Bronchial epithelial cell (primary cell): ENCODE measurements around the gene ERP44. TPM values are rescaled to one million over a fixed set of nuclear protein-coding genes. Genes with fewer than 3 reads are reported as not detected.

Experiments used
- DNase-seq: peaks from one replicate; pipeline ENCODE4 v3.0.0-alpha.2; 2010; ENCODE audit warnings: low read depth
- FAIRE-seq: peaks from 2 replicates; lab custom pipeline; 2011; peaks lifted over from hg19 to GRCh38; lab: Jason Lieb, UNC
- H3K27me3 ChIP-seq: 2 replicates; pipeline ENCODE4 v1.5.1; 2011; ENCODE audit warnings: low read length; ENCODE audit not compliant: control insufficient read depth, insufficient read depth
- H3K36me3 ChIP-seq: 2 replicates; pipeline ENCODE4 v1.5.1; 2011; ENCODE audit warnings: low read length; ENCODE audit not compliant: control insufficient read depth, insufficient read depth
- H3K4me3 ChIP-seq: 2 replicates; pipeline ENCODE4 v1.5.1; 2011; ENCODE audit warnings: mild to moderate bottlenecking, low read depth, low read length, control low read depth
- total RNA-seq: library from RNA; depleted of rRNA; stranded (reverse); fragments of >200 nt; gene quantifications from 2 replicates; pipeline ENCODE4 v1.2.1, GENCODE V29; 2014
- TF ChIP-seq, protein P1 (sequence below): IDR thresholded peaks from 2 replicates; pipeline ENCODE4 v1.5.1; 2011; ENCODE audit warnings: mild to moderate bottlenecking, moderate library complexity, low read length, control low read depth, inconsistent platforms; ENCODE audit not compliant: insufficient read depth, severe bottlenecking

ERP44 gene
- total RNA-seq, 1 donor from 2014 or later, result 6.6 TPM

DNA sequence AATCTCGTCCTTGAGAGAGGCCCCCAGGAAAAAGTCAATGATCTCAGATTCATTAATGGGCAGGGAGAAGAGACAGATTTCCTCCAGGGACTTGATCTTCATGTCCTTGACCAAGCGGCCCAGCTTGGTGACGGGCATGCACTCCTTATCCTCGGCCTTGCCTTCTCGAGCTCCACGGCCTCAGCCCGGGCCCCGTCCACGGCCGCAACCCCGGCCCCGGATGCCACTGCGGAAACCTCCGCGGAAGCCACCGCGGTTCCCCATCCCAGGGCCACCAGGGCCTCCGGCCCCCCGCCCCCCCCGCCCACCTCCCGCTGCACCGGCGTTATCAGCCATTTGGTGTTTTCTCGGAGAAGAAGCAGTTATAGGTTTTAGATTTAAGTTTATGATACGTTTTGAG is 18.5 kb upstream of the ERP44 start:
- TF ChIP-seq, protein P1, sequence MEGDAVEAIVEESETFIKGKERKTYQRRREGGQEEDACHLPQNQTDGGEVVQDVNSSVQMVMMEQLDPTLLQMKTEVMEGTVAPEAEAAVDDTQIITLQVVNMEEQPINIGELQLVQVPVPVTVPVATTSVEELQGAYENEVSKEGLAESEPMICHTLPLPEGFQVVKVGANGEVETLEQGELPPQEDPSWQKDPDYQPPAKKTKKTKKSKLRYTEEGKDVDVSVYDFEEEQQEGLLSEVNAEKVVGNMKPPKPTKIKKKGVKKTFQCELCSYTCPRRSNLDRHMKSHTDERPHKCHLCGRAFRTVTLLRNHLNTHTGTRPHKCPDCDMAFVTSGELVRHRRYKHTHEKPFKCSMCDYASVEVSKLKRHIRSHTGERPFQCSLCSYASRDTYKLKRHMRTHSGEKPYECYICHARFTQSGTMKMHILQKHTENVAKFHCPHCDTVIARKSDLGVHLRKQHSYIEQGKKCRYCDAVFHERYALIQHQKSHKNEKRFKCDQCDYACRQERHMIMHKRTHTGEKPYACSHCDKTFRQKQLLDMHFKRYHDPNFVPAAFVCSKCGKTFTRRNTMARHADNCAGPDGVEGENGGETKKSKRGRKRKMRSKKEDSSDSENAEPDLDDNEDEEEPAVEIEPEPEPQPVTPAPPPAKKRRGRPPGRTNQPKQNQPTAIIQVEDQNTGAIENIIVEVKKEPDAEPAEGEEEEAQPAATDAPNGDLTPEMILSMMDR, result no peak
- DNase-seq (no peak), FAIRE-seq (no peak)
- H3K4me3 ChIP-seq, result no peak overlapping the region
- no peaks in the 10 kb centered on the region for H3K27me3 ChIP-seq
- peaks cover 1% of the 10 kb centered on the region for H3K36me3 ChIP-seq

DNA sequence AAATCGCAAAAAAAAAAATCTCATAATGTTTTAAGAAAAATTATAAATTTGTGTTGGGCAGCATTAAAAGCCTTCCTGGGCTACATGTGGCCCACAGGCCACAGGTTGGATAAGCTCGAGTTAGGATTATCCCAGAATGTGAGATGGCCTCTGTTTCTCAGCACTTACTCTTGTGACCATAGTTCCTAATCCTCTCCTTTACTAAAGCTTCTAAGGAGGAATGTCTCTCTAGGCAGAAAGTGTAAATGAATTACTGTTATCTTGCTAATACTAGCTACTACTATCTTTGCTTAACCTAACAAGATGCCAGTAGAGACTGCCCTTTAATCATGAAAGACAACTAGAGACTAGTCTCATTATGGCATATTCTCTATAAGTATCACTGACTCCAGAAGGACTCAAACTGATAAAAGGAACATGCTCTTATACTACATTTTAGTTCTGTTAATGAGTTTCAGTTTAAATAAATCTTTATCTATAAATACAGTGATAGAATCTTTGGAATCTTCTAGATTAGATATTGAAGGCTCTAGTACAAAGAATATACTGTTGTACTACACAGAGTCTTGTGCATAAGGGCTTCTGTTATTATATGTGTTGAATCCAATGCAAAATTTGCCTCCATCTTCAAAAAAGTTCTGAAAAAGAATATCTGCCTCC is 14.0 kb upstream of the ERP44 start:
- Histone ChIP-seq H3K27me3 (no peaks in the 10 kb centered on the region), H3K4me3 (no peak overlapping the region), H3K36me3 (no peaks in the 10 kb centered on the region)
- FAIRE-seq (no peak), DNase-seq (no peak)
- TF ChIP-seq, protein P1, result no peak

DNA sequence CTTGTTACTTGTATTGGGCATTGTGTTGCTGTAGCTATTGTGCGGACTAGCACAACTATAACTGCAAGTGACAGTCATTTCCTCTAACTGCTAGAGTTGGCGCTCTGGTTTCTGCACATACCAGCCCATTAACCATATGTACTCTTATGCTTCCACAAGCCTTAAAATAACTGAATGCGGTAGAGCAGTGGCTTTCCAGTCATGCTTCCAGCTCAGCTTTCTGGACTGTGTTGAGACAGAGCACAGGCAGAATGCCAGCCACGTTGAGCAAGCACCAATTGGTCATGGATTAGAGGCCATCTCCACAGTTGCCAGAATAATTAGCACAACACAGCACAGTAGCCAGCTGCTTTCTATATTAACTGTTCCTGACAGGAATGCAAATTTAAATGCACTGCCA is 12.4 kb upstream of the ERP44 start:
- FAIRE-seq (peak; percentile 73), DNase-seq (peak; percentile 95)
- TF ChIP-seq, protein P1, result no peak
- no peaks in the 10 kb centered on the region for H3K27me3 ChIP-seq
- H3K36me3 ChIP-seq, result no peaks in the 10 kb centered on the region
- no peak overlapping the region for H3K4me3 ChIP-seq

DNA sequence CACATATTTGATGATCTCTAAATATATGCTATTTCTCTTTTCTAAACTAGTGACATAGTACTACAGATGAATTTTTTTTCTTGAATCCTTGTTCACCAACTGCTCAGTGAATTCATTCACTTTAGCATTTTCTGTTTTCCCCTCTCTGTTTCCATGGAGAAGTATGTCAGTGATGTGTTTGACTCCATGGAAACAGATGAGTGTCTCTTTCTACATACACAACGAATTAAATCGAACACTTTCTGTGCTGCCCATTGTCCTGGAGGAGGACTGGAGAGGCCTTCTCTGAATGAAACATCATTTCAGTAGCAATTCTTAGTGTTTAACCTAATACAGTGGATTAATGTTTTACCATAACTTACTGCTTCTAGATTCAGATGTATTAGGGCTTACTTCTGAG is 9.8 kb upstream of the ERP44 start:
- DNase-seq, result no peak
- H3K27me3 ChIP-seq, result no peaks in the 10 kb centered on the region
- peaks cover 1% of the 10 kb centered on the region for H3K36me3 ChIP-seq
- no peak overlapping the region for H3K4me3 ChIP-seq
- FAIRE-seq, result no peak
- TF ChIP-seq, protein P1, result no peak

DNA sequence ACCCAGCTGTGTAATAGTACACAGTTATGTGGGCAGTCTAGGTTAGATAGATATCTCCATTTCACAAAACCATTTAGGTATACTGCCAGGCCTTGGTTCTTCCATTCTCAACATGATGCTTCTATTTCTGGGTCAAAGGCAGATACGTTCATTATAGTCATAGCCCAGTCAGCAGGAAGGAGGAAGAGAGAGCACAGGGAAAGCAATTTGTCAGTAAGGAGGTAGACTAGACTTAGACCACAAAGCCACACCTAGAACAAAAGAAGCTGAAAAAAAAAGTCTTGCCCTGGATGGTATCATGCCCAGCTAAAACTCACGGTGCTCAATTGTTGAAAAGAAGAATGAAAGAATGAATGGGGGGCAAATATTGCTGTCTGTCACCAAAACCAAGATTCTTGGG is 7.8 kb upstream of the ERP44 start:
- peak; percentile 55 for DNase-seq
- no peak for FAIRE-seq
- H3K27me3 ChIP-seq, result no peaks in the 10 kb centered on the region
- peaks cover 4% of the 10 kb centered on the region for H3K36me3 ChIP-seq
- TF ChIP-seq, protein P1, result no peak
- no peak overlapping the region for H3K4me3 ChIP-seq

DNA sequence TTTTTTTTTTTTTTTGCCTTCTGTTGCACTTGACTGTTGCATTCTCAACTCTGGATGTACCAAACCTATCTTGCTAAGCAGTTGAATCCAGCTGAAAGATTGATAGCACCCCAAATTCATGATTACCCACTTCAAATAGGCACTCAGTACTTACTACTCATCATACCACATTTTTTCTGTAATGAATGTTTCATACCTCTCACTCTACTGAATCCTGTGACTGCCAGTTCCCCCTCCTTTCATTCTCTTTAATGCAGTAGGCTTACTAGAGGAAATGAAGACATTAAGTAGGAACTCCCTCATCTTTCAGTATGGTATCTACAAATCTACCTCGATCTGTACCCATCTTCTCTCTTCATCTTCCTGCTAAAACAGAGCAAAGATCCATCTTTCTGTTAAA is 7.1 kb upstream of the ERP44 start:
- TF ChIP-seq, protein P1, result no peak
- FAIRE-seq, result no peak
- Histone ChIP-seq H3K27me3 (no peaks in the 10 kb centered on the region), H3K4me3 (no peak overlapping the region), H3K36me3 (peaks cover 6% of the 10 kb centered on the region)
- DNase-seq, result no peak
